HFF-Myc (cell line): ENCODE measurements around the gene PARD3B.

Source experiments
- DNase-seq: peaks from one replicate; pipeline ENCODE4 v3.0.0-alpha.2; 2011; ENCODE audit warnings: low read depth; ENCODE audit errors: extremely low read depth
- H3K4me3 ChIP-seq: replicated peaks from 2 replicates; pipeline ENCODE4 v1.5.1; 2011; ENCODE audit warnings: low read depth, mild to moderate bottlenecking, control low read depth, low read length
- TF ChIP-seq, protein P1 (sequence below): IDR thresholded peaks from 2 replicates; pipeline ENCODE4 v1.5.1; 2012; ENCODE audit warnings: mild to moderate bottlenecking, low read depth, low read length, control low read depth; ENCODE audit errors: missing control alignments

PARD3B gene

DNA sequence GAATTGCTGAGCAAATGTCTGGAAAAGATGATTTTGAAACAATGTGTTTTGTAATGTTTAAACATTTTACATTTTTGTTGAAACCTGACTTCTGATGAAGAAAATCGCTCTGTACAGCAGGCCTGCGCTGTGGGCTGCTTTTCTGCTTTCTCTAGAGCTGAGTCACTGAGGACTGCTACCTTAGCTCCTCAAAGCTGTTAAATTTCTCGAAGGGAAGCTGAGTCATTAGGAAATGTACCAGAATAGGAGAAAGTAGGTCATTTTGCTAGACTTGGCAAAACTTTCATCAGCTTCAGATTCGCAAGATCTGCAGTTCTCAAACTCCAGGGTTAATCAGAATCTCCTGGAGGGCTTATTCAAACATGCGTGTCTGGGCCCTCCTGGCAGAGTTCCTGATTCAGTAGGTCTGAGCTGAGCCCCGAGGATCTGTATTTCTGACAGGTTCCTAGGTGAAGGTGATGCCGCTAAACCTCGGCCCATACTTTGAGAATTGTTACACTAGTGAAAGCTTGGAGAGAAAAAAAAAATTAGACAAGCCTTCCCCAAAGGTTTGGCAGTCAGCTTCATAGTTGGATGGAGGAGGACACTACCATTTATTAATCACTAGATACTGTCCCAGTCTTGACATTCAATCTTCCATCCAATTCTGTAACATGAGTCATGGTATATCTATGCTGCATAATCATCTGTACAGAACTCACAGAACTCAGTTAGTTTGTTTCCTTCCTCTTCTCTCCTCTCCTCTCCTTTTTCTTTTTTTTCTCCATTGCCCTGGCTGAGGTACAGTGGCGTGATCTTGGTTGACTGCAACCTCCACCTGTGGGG lies 297.6 kb downstream of the PARD3B start:
- H3K4me3 ChIP-seq = no peak overlapping the region
- TF ChIP-seq, protein P1, sequence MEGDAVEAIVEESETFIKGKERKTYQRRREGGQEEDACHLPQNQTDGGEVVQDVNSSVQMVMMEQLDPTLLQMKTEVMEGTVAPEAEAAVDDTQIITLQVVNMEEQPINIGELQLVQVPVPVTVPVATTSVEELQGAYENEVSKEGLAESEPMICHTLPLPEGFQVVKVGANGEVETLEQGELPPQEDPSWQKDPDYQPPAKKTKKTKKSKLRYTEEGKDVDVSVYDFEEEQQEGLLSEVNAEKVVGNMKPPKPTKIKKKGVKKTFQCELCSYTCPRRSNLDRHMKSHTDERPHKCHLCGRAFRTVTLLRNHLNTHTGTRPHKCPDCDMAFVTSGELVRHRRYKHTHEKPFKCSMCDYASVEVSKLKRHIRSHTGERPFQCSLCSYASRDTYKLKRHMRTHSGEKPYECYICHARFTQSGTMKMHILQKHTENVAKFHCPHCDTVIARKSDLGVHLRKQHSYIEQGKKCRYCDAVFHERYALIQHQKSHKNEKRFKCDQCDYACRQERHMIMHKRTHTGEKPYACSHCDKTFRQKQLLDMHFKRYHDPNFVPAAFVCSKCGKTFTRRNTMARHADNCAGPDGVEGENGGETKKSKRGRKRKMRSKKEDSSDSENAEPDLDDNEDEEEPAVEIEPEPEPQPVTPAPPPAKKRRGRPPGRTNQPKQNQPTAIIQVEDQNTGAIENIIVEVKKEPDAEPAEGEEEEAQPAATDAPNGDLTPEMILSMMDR = no peak
- DNase-seq = peak; percentile 45

DNA sequence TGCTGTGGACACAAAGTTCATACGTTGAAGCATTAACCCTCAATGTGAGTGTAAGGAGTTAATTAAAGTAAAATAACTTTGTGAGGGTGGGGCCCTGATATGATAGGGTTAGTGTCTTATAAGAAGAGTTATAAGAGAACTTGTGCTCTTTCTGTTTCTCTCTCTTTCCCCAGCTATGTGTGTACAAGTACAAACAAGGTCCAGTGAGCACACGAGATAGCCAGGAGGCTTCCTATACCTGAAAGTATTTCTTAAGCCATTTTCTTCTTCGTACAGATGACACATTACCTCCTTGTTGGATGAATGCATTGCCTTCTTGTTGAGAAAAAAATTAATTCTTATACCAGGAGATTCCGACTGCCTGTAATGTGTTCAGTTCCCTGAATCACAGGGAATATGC lies 301.2 kb downstream of the PARD3B start:
- TF ChIP-seq, protein P1 = no peak
- H3K4me3 ChIP-seq = no peak overlapping the region
- no peak for DNase-seq

DNA sequence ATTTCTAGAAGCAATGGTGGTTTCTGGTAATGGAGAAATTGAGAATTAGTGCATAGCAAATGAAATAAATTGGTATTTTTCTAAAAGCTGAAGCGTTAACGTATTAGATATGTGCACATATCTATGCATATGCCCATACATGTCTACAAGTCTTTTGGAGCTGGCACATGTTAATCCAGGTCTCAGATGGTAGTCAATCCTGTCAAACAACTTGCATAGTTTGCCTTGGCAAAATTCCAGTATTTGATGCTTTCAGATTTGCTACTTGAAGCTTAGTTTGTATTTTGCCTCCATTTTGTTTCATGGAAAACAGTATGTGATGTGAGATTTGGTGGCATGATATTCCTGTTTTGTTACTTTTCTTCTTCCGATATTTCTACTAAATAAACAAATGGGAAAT lies 304.6 kb downstream of the PARD3B start:
- no peak overlapping the region for H3K4me3 ChIP-seq
- no peak for DNase-seq
- TF ChIP-seq, protein P1 = no peak

DNA sequence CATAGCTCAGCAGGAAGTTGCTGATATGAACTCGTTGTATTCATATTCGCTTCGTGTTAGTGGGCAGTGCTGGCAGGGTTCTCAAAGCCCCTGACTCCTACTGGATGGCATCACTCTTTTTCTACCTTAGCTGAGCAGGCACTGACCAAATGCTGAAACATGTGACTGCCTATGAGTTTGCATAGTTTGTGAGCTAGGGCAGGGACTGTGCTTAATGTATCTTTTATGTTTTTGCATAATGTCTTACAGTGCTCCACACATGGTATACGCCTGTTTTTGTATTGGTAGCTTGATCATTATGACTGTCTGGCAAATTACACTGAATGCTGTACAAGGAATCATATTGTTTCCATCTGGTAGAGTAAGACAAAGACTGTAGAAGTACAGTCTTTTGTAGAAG lies 305.3 kb downstream of the PARD3B start:
- no peak for DNase-seq
- TF ChIP-seq, protein P1 = no peak
- H3K4me3 ChIP-seq = no peak overlapping the region

DNA sequence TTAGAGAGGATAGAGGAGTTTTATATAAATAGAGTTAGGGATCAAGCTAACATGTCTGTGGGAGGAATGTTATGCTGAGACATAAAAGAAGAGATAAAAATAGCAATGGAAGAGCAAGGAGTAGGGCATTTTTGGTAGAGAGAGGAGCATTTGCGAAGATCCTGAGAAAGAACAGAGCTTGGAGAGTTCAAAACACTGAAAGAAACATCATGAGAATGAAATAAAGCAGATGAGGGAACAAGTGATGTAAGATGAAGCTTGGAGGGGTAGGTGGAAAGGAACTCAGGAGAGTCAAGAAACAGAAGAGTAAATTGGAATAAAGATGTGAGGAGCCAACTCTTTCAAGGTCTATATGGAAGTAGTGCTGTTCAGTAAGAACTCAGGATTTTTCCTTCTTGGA lies 308.6 kb downstream of the PARD3B start:
- DNase-seq = no peak
- H3K4me3 ChIP-seq = no peak overlapping the region
- TF ChIP-seq, protein P1 = no peak

DNA sequence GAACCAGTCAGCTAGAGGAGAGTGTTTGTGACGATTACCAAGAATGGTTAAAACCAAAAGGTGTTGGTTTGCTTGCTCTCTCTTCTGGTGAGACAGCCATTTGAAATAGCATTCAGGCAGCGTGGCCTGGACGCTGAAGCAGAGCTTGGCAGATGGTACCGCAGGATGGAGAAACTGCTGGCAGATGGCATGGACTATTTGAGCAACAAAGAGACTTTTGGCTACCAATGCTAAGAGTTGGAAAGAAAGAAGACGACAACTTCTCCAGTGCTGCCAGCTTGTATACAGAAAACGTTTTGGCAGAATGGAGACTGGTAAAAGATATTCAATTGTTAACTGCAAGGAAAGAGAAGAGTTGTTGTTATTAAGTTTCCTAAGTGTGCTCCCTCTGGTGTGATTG lies 315.0 kb downstream of the PARD3B start:
- DNase-seq = no peak
- no peak overlapping the region for H3K4me3 ChIP-seq
- TF ChIP-seq, protein P1 = no peak

DNA sequence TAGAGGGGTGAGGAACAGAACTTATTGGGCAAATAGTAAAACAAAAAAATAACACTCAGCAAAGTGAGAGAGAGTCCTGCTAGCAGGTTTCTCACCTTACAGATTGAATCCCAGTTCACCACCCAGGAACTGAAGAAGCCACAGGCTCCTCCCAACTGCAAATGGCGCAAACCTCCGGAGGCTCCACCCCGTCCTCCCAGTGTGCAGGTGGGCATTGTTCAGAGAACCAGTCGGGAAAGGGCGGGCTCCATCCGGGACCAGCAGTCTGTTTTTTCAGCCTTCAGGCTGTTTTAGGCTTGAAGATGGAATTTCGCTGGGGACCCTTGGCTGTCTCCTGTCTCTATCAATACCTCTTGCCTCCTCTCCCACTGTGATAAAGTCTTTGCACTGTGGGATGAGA lies 317.5 kb downstream of the PARD3B start:
- no peak for DNase-seq
- TF ChIP-seq, protein P1 = no peak
- no peak overlapping the region for H3K4me3 ChIP-seq
